Aorta (tissue), 5 donors: ENCODE data around the gene DDI2. TPM values are rescaled to one million over a fixed set of nuclear protein-coding genes. Genes with fewer than 3 reads are reported as not detected.

Experiments used
- ATAC-seq: fragments of 200-7000 bp; cut with Tn5 transposase; one replicate; pipeline ENCODE4 v1.9.1; 2022; ENCODE audit warnings: moderate library complexity; ENCODE audit not compliant: low FRiP score
- DNase-seq, 2 donors: peaks; one replicate each; pipeline ENCODE4 v3.0.0-alpha.2; 2020
- H3K27ac ChIP-seq, 2 donors: one replicate each; pipeline ENCODE4 v1.5.1; 2013; ENCODE audit warnings: low read length in 2 of 2, mild to moderate bottlenecking in 2 of 2, moderate library complexity in 2 of 2, control low read depth in 1 of 2, inconsistent platforms in 1 of 2, low read depth in 1 of 2
- H3K27me3 ChIP-seq, 2 donors: one replicate each; pipeline ENCODE4 v1.6.1; 2013; ENCODE audit warnings: control low read depth in 1 of 2, low read length in 1 of 2, mild to moderate bottlenecking in 1 of 2, moderate library complexity in 1 of 2; ENCODE audit not compliant: insufficient read depth in 2 of 2, control insufficient read depth in 1 of 2
- H3K36me3 ChIP-seq, 2 donors: one replicate each; pipeline ENCODE4 v1.6.1; 2013; ENCODE audit warnings: control low read depth in 1 of 2, low read length in 1 of 2, mild to moderate bottlenecking in 1 of 2; ENCODE audit not compliant: insufficient read depth in 2 of 2, control insufficient read depth in 1 of 2
- H3K4me1 ChIP-seq, 2 donors: one replicate each; pipeline ENCODE4 v1.6.1; 2013; ENCODE audit warnings: low read length in 2 of 2, control low read depth in 1 of 2, mild to moderate bottlenecking in 1 of 2, moderate library complexity in 1 of 2; ENCODE audit not compliant: insufficient read depth in 2 of 2, control insufficient read depth in 1 of 2
- H3K4me3 ChIP-seq, 2 donors: one replicate each; pipeline ENCODE4 v1.5.1; 2013; ENCODE audit warnings: low read length in 2 of 2, control low read depth in 1 of 2, mild to moderate bottlenecking in 1 of 2
- H3K9me3 ChIP-seq: one replicate; pipeline ENCODE4 v1.6.1; 2013; ENCODE audit warnings: mild to moderate bottlenecking, low read length; ENCODE audit not compliant: control insufficient read depth
- WGBS, 2 donors: extraction: QIAGEN DNeasy Blood & Tissue Kit; methylation state at CpG; one replicate each; pipeline ENCODE4 v1.1.7; 2013; 5-methylcytosine and 5-hydroxymethylcytosine counted together
- intact Hi-C, 2 donors: fragments of 100-400 bp; cut with DNase I; formaldehyde crosslinking; loops; one replicate each; pipeline versions ENCODE4 v1.14.2 to v1.15.0; 2022
- polyA plus RNA-seq, 2 donors: library from polyadenylated mRNA; stranded (reverse); fragments of 200-250 nt; gene quantifications; one replicate each; pipeline ENCODE4 v1.2.3, GENCODE V29; 2013
- total RNA-seq, 2 donors: library from RNA; stranded (reverse); fragmentation: NEBNext Ultra II Directional; extraction: Animal tissue kit (Norgen Biotek cat#: 25700); gene quantifications; one replicate each; pipeline ENCODE4 v1.2.1, GENCODE V29; 2021
- donor health status: healthy with polysubstance abuse.
- donor health status: Bipolar disorder and iron deficiency.
- donor health status: DM: no; HTN: no; CAD: no.
- donor health status: DM: no; HTN: no; CAD: no.
- donor health status: DM: yes; HTN: yes; CAD: no.

Gene DDI2
- total and polyA plus RNA-seq, 4 donors: 4.7 to 29.6 (median 15.0) TPM

- ATAC-seq: no peak
- Histone ChIP-seq H3K27me3 (no peaks in the 10 kb centered on the region), H3K36me3 (peaks cover 0 to 3% of the 10 kb centered on the region in 2 donors), H3K27ac (no peak overlapping the region), H3K9me3 (no peaks in the 10 kb centered on the region), H3K4me3 (no peak overlapping the region), H3K4me1 (peaks cover 4% of the 10 kb centered on the region in 2 donors)
- 84 to 85% methylated on average over 8 of the region's 8 CpGs for WGBS, 2 donors
- intact Hi-C loops: no loop called here
- DNase-seq: peak in 1 of 2 donors; percentile 36
These were observed 100.9 kb downstream of the DDI2 start for GRCh38 chr1:15718199-15718601.

Other genes starting within 250 kb of the DDI2 start
- gene EFHD2, start 207.6 kb upstream of the DDI2 start, total RNA-seq: 10 to 100 TPM; 34.9 to 43.7 TPM
- 10 to 100 TPM; 17.9 to 36.8 TPM for gene EFHD2, start 207.6 kb upstream of the DDI2 start, polyA plus RNA-seq
- gene CTRC, start 179.0 kb upstream of the DDI2 start, total RNA-seq: 1 to 10 TPM; 2.7 to 3.6 TPM
- 1 to 10 TPM; 3.1 to 4.3 TPM for gene CTRC, start 179.0 kb upstream of the DDI2 start, polyA plus RNA-seq
- gene CELA2A, start 160.7 kb upstream of the DDI2 start, total RNA-seq: 1 to 10 TPM in 1 of 2 donors, not detected in 1; 1.3 TPM
- gene CELA2A, start 160.7 kb upstream of the DDI2 start, polyA plus RNA-seq: 1 to 10 TPM in 1 of 2 donors, under 1 TPM in 1; 0.63 to 1.8 TPM
- gene CELA2B, start 141.4 kb upstream of the DDI2 start, total RNA-seq: under 1 TPM; 0.45 to 0.57 TPM
- under 1 TPM in 1 of 2 donors, not detected in 1; 0.77 TPM for gene CELA2B, start 141.4 kb upstream of the DDI2 start, polyA plus RNA-seq
- 1 to 10 TPM; 9.3 to 9.4 TPM for gene CASP9, start 93.2 kb upstream of the DDI2 start, total RNA-seq
- 10 to 100 TPM in 1 of 2 donors, 1 to 10 TPM in 1; 7.6 to 25.3 TPM for gene CASP9, start 93.2 kb upstream of the DDI2 start, polyA plus RNA-seq
- 10 to 100 TPM; 18.0 to 19.9 TPM for gene DNAJC16, start 90.6 kb upstream of the DDI2 start, total RNA-seq
- gene DNAJC16, start 90.6 kb upstream of the DDI2 start, polyA plus RNA-seq: 10 to 100 TPM in 1 of 2 donors, 1 to 10 TPM in 1; 3.9 to 11.3 TPM
- under 1 TPM; 0.13 to 0.18 TPM for gene AGMAT, start 32.4 kb upstream of the DDI2 start, total RNA-seq
- gene AGMAT, start 32.4 kb upstream of the DDI2 start, polyA plus RNA-seq: 1 to 10 TPM in 1 of 2 donors, under 1 TPM in 1; 0.13 to 1.4 TPM
- 10 to 100 TPM; 81.4 to 81.7 TPM for gene PLEKHM2, start 66.9 kb downstream of the DDI2 start, total RNA-seq
- gene PLEKHM2, start 66.9 kb downstream of the DDI2 start, polyA plus RNA-seq: 10 to 100 TPM; 23.9 to 67.6 TPM
- gene SLC25A34, start 118.8 kb downstream of the DDI2 start, total RNA-seq: 1 to 10 TPM; 2.5 to 4.3 TPM
- 1 to 10 TPM; 5.6 to 9.8 TPM for gene SLC25A34, start 118.8 kb downstream of the DDI2 start, polyA plus RNA-seq
- gene TMEM82, start 125.0 kb downstream of the DDI2 start, total RNA-seq: not detected
- gene TMEM82, start 125.0 kb downstream of the DDI2 start, polyA plus RNA-seq: 1 to 10 TPM in 1 of 2 donors, not detected in 1; 5.8 TPM
- gene FBLIM1, start 141.3 kb downstream of the DDI2 start, total RNA-seq: 100 to 1,000 TPM; 418 to 507 TPM
- gene FBLIM1, start 141.3 kb downstream of the DDI2 start, polyA plus RNA-seq: 100 to 1,000 TPM; 192 to 584 TPM
- gene UQCRHL, start 190.2 kb downstream of the DDI2 start, total RNA-seq: 1 to 10 TPM; 1.2 to 1.3 TPM
- 1 to 10 TPM; 1.3 to 4.6 TPM for gene UQCRHL, start 190.2 kb downstream of the DDI2 start, polyA plus RNA-seq
- gene SPEN, start 230.2 kb downstream of the DDI2 start, total RNA-seq: 100 to 1,000 TPM in 1 of 2 donors, 10 to 100 TPM in 1; 76.9 to 102 TPM
- gene SPEN, start 230.2 kb downstream of the DDI2 start, polyA plus RNA-seq: 10 to 100 TPM; 19.8 to 26.4 TPM